HepG2 (cell line): ENCODE results near the gene KIAA2012. TPM values are rescaled to one million over a fixed set of nuclear protein-coding genes. Genes with fewer than 3 reads are reported as not detected.

ENCODE experiments used
- ATAC-seq: fragments of 200-7000 bp; cut with Tn5 transposase; 3 replicates; pipeline ENCODE4 v1.9.1; 2020; ENCODE audit warnings: mild to moderate bottlenecking, moderate library complexity
- BruUV-seq: library from RNA; stranded (reverse); fragments of 400-500 nt; replicated peaks from 2 replicates; lab custom pipeline; 2021; lab: Mats Ljungman, UMichigan
- CTCF ChIA-PET: fragments of 300-600 bp; formaldehyde crosslinking; extraction: SDS; loops from one replicate; lab custom pipeline; 2021; ENCODE audit warnings: low total read pairs, inconsistent platforms, low intra/inter-chr PET ratio; lab: Yijun Ruan, JAX
- POLR2A ChIA-PET: fragments of 350-600 bp; sonication (Branson Sonifier 250); formaldehyde crosslinking; loops from one replicate; lab custom pipeline; 2020; ENCODE audit warnings: antibody characterized with exemption, inconsistent platforms; lab: Yijun Ruan, JAX
- DNase-seq: peaks from one replicate; pipeline ENCODE4 v3.0.0-alpha.2; 2015; ENCODE audit warnings: low spot score
- FAIRE-seq: peaks from 3 replicates; lab custom pipeline; 2011; peaks lifted over from hg19 to GRCh38; lab: Jason Lieb, UNC
- H2AFZ ChIP-seq: one replicate; pipeline ENCODE4 v1.6.1; 2011; ENCODE audit warnings: low read length, inconsistent platforms
- H3K27ac ChIP-seq: fragments of 300-600 bp; 3 replicates; pipeline ENCODE4 v1.8.0; 2011; ENCODE audit warnings: mixed run types, mild to moderate bottlenecking, mixed read lengths, low read length, inconsistent platforms; ENCODE audit not compliant: insufficient read depth; ENCODE audit errors: extremely low read length
- H3K27me3 ChIP-seq, 2 experiments: fragments of 200-600 bp in 1 of 2; 2 replicates in 1 of 2; 3 replicates in 1 of 2; pipeline versions ENCODE4 v1.6.0 to v1.8.0; 2011; ENCODE audit warnings: low read length in 2 of 2, mild to moderate bottlenecking in 2 of 2, moderate library complexity in 2 of 2, inconsistent platforms in 1 of 2; ENCODE audit not compliant: insufficient read depth in 2 of 2, control insufficient read depth in 1 of 2
- H3K36me3 ChIP-seq, 2 experiments: fragments of 200-600 bp in 1 of 2; replicated peaks in 1 of 2; 2 replicates in 1 of 2; 3 replicates in 1 of 2; pipeline versions ENCODE4 v1.5.1 to v1.8.0; 2011; ENCODE audit warnings: low read length in 2 of 2, inconsistent platforms in 1 of 2; ENCODE audit not compliant: insufficient read depth in 2 of 2, control insufficient read depth in 1 of 2
- H3K4me1 ChIP-seq: 2 replicates; pipeline ENCODE4 v1.5.1; 2012; ENCODE audit warnings: low read length, inconsistent platforms; ENCODE audit not compliant: insufficient read depth
- H3K4me2 ChIP-seq: 2 replicates; pipeline ENCODE4 v1.6.0; 2011; ENCODE audit warnings: low read depth, low read length, inconsistent platforms
- H3K4me3 ChIP-seq, 3 experiments: fragments of 200-600 bp in 1 of 3; sonication (generic), shearing (Covaris generic) in 1 of 3; replicated peaks in 1 of 3; 2 replicates each; pipeline ENCODE4 v1.5.1; 2011 to 2016; ENCODE audit warnings: low read length in 3 of 3, inconsistent platforms in 2 of 3, low read depth in 2 of 3, mild to moderate bottlenecking in 2 of 3, control low read depth in 1 of 3, mixed read lengths in 1 of 3; ENCODE audit not compliant: insufficient read depth in 1 of 3
- H3K79me2 ChIP-seq: one replicate; pipeline ENCODE4 v1.6.1; 2011; ENCODE audit warnings: low read length, inconsistent platforms; ENCODE audit not compliant: insufficient read depth
- H3K9ac ChIP-seq: 2 replicates; pipeline ENCODE4 v1.6.0; 2011; ENCODE audit warnings: mild to moderate bottlenecking, low read depth, low read length, inconsistent platforms; ENCODE audit not compliant: insufficient read depth
- H3K9me3 ChIP-seq: 2 replicates; pipeline ENCODE4 v1.5.1; 2012; ENCODE audit warnings: mild to moderate bottlenecking, low read length
- H4K20me1 ChIP-seq: 2 replicates; pipeline ENCODE4 v1.6.0; 2011; ENCODE audit warnings: inconsistent platforms, mild to moderate bottlenecking, low read length, moderate library complexity; ENCODE audit not compliant: insufficient read depth
- CBX2 ChIP-seq, 2 experiments: fragments of 200-600 bp in 1 of 2; sonication (generic); formaldehyde crosslinking in 1 of 2; IDR thresholded peaks; 2 replicates each; pipeline versions ENCODE4 v1.7.0 to v1.8.1; 2018 to 2022; ENCODE audit warnings: low read depth in 2 of 2, low read length in 1 of 2, mild to moderate bottlenecking in 1 of 2, missing genetic modification reagents in 1 of 2
- KLF15 ChIP-seq: sonication (generic); formaldehyde crosslinking; IDR thresholded peaks from 2 replicates; pipeline ENCODE4 v1.8.1; 2023; ENCODE audit warnings: borderline replicate concordance, mild to moderate bottlenecking, inconsistent platforms, missing genetic modification reagents, mixed read lengths
- MTF2 ChIP-seq: sonication (generic); formaldehyde crosslinking; IDR thresholded peaks from 2 replicates; pipeline ENCODE4 v1.5.0; 2020; ENCODE audit warnings: missing genetic modification reagents, borderline replicate concordance
- ONECUT2 ChIP-seq: sonication (generic); formaldehyde crosslinking; IDR thresholded peaks from 2 replicates; pipeline ENCODE4 v1.4.0; 2020; ENCODE audit warnings: missing genetic modification reagents
- PREB ChIP-seq: sonication (generic); formaldehyde crosslinking; IDR thresholded peaks from 2 replicates; pipeline ENCODE4 v1.4.0; 2020; ENCODE audit warnings: missing genetic modification reagents
- SRSF9 ChIP-seq: fragments of 200-400 bp; formaldehyde crosslinking; IDR thresholded peaks from 2 replicates; pipeline ENCODE4 v1.6.1; 2018; ENCODE audit warnings: borderline replicate concordance, mild to moderate bottlenecking, low read depth, low read length; ENCODE audit not compliant: insufficient read depth, poor library complexity, severe bottlenecking
- ZBTB46 ChIP-seq: sonication (generic); formaldehyde crosslinking; IDR thresholded peaks from 2 replicates; pipeline ENCODE4 v1.4.0; 2020; ENCODE audit warnings: mild to moderate bottlenecking, missing genetic modification reagents, borderline replicate concordance
- ZFP36 ChIP-seq: fragments of 150-350 bp; IDR thresholded peaks from 2 replicates; pipeline ENCODE4 v1.6.1; 2018; ENCODE audit warnings: borderline replicate concordance, low read length, low read depth; ENCODE audit not compliant: partially characterized antibody
- ZFYVE20 ChIP-seq: sonication (generic); formaldehyde crosslinking; IDR thresholded peaks from 2 replicates; pipeline ENCODE4 v1.8.0; 2023; ENCODE audit warnings: low read depth, mild to moderate bottlenecking, moderate library complexity, missing genetic modification reagents, borderline replicate concordance
- ZNF275 ChIP-seq: sonication (generic); formaldehyde crosslinking; IDR thresholded peaks from 2 replicates; pipeline ENCODE4 v1.8.0; 2022; ENCODE audit warnings: missing genetic modification reagents, mild to moderate bottlenecking, inconsistent platforms, borderline replicate concordance
- ZNF451 ChIP-seq: sonication (generic); formaldehyde crosslinking; IDR thresholded peaks from 2 replicates; pipeline ENCODE4 v1.5.0; 2020; ENCODE audit warnings: mild to moderate bottlenecking, missing genetic modification reagents
- ZNF879 ChIP-seq: sonication (generic); formaldehyde crosslinking; IDR thresholded peaks from 2 replicates; pipeline ENCODE4 v1.8.1; 2023; ENCODE audit warnings: missing genetic modification reagents
- WGBS: methylation state at CpG from one replicate; pipeline ENCODE4 v1.1.6; 2017; ENCODE audit warnings: low lambda C conversion rate; 5-methylcytosine and 5-hydroxymethylcytosine counted together
- in situ Hi-C: cut with HindIII; loops from 2 replicates; pipeline ENCODE4 v1.10.0; 2017; ENCODE audit warnings: low pct_unique_long_range_greater_than_20kb; ENCODE audit not compliant: extremely low pct_ligation_motif_present
- intact Hi-C: fragments of 100-400 bp; cut with micrococcal nuclease; formaldehyde crosslinking; loops from one replicate; pipeline ENCODE4 v1.10.0; 2022; ENCODE audit not compliant: unreplicated experiment
- polyA plus RNA-seq, 8 experiments: library from polyadenylated mRNA; depleted of rRNA in 3 of 8; stranded (reverse) in 7 of 8; unstranded in 1 of 8; fragments of >200 nt; fragmentation: Illumina TruSeq in 4 of 8; extraction: Trizol in 4 of 8; gene quantifications; 2 replicates each; pipeline versions ENCODE4 v1.2.1 to v1.2.3, GENCODE V29; 2011 to 2016; ENCODE audit warnings: low read depth in 4 of 8, missing spikeins in 1 of 8, mixed read lengths in 1 of 8; ENCODE audit not compliant: insufficient read depth in 1 of 8
- total RNA-seq, 5 experiments: library from RNA; depleted of rRNA; stranded (reverse); fragments of >200 nt; fragmentation: Illumina TruSeq; extraction: Trizol; gene quantifications; 2 replicates each; pipeline ENCODE4 v1.2.3, GENCODE V29; 2016; ENCODE audit warnings: low read depth in 1 of 5

Gene KIAA2012
- total and polyA plus RNA-seq, 2 of the 13 experiments (the other 11 are each of a cell fraction or from before 2014, with no cell fraction given), result not detected

- CTCF ChIA-PET, result no interaction called here
- H3K4me1 ChIP-seq, result no peaks in the 10 kb centered on the region
- H4K20me1 ChIP-seq, result no peaks in the 10 kb centered on the region
- no peak overlapping the region for H3K9ac ChIP-seq
- H3K4me3 ChIP-seq, result no peak overlapping the region
- H3K4me2 ChIP-seq, result no peak overlapping the region
- no peaks in the 10 kb centered on the region for H3K79me2 ChIP-seq
- no peaks in the 10 kb centered on the region for H3K9me3 ChIP-seq
- BruUV-seq, result no TSS peak
- H3K27ac ChIP-seq, result no peak overlapping the region
- in situ Hi-C loops, result no loop called here
- TF ChIP-seq CBX2 (IDR thresholded peaks at IDR 0.05; ENCODE audit: low read depth, low read length), result no peak
- TF ChIP-seq CBX2 (CRISPR knock-in tag; IDR thresholded peaks at IDR 0.05; ENCODE audit: low read depth), result no peak
- TF ChIP-seq ZFYVE20 (CRISPR knock-in tag), result no peak
- TF ChIP-seq ONECUT2 (CRISPR knock-in tag), result no peak
- no peak for TF ChIP-seq ZBTB46
- no peak for TF ChIP-seq ZNF275
- no peak for TF ChIP-seq ZNF879
- no peak for TF ChIP-seq SRSF9
- TF ChIP-seq ZNF451 (CRISPR knock-in tag), result no peak
- TF ChIP-seq ZFP36, result no peak
- no peak for TF ChIP-seq KLF15 (CRISPR knock-in tag)
- no peak for TF ChIP-seq PREB (CRISPR knock-in tag)
- no peak for TF ChIP-seq MTF2
- DNase-seq (no peak), ATAC-seq (no peak), FAIRE-seq (no peak)
- peaks cover 4 to 13% of the 10 kb centered on the region in 2 experiments; a peak in 3 of 5 replicates for H3K27me3 ChIP-seq
- POLR2A ChIA-PET, result no interaction called here
- H2AFZ ChIP-seq, result no peak overlapping the region
- 51% methylated on average over 8 of the region's 8 CpGs for WGBS
- no peaks in the 10 kb centered on the region for H3K36me3 ChIP-seq
- intact Hi-C loops, result no loop called here
These were observed 49.2 kb upstream of the KIAA2012 start for GRCh38 chr2:202023904-202024266.
